Immature natural killer cell (primary cell): Measurements from ENCODE around the gene GPRC5C. TPM values are rescaled to one million over a fixed set of nuclear protein-coding genes. Genes with fewer than 3 reads are reported as not detected.
A peak's percentile ranks its signal among the peaks of the same experiment; 100 is the strongest.

Source experiments
- DNase-seq, 3 donors: peaks; one replicate each; pipeline ENCODE4 v3.0.0; 2022; ENCODE audit warnings: mixed read lengths in 1 of 3
- H3K27ac Mint-ChIP-seq, 6 donors: one replicate each; pipeline ENCODE4 v1.8.0; 2020; ENCODE audit warnings: mixed read lengths in 6 of 6, mild to moderate bottlenecking in 5 of 6, inconsistent platforms in 4 of 6, moderate library complexity in 3 of 6
- H3K27me3 Mint-ChIP-seq, 3 donors: one replicate each; pipeline ENCODE4 v1.8.0; 2020 to 2021; ENCODE audit warnings: low read depth in 3 of 3, mild to moderate bottlenecking in 3 of 3, mixed read lengths in 3 of 3, moderate library complexity in 3 of 3, inconsistent platforms in 1 of 3
- H3K36me3 Mint-ChIP-seq, 3 donors: one replicate each; pipeline ENCODE4 v1.8.0; 2020; ENCODE audit warnings: mixed read lengths in 3 of 3, inconsistent platforms in 2 of 3, mild to moderate bottlenecking in 2 of 3
- H3K4me1 Mint-ChIP-seq, 2 donors: one replicate each; pipeline ENCODE4 v1.8.0; 2020; ENCODE audit warnings: inconsistent platforms in 2 of 2, mild to moderate bottlenecking in 2 of 2, mixed read lengths in 2 of 2, moderate library complexity in 1 of 2
- H3K4me3 Mint-ChIP-seq, 5 donors: one replicate each; pipeline ENCODE4 v1.8.0; 2020; ENCODE audit warnings: mild to moderate bottlenecking in 5 of 5, mixed read lengths in 5 of 5, inconsistent platforms in 3 of 5, moderate library complexity in 3 of 5
- H3K9me3 Mint-ChIP-seq, 6 donors: one replicate each; pipeline ENCODE4 v1.8.0; 2020; ENCODE audit warnings: mild to moderate bottlenecking in 6 of 6, mixed read lengths in 6 of 6, inconsistent platforms in 4 of 6, moderate library complexity in 3 of 6
- polyA plus RNA-seq, 3 donors: library from polyadenylated mRNA; unstranded; fragments of 300-500 nt; fragmentation: Illumina TruSeq; gene quantifications; one replicate each; pipeline ENCODE4 v1.2.3, GENCODE V29; 2021

GPRC5C gene
- polyA plus RNA-seq, 3 donors from 2014 or later = 0.89 to 3.2 TPM; not detected in 1

DNA sequence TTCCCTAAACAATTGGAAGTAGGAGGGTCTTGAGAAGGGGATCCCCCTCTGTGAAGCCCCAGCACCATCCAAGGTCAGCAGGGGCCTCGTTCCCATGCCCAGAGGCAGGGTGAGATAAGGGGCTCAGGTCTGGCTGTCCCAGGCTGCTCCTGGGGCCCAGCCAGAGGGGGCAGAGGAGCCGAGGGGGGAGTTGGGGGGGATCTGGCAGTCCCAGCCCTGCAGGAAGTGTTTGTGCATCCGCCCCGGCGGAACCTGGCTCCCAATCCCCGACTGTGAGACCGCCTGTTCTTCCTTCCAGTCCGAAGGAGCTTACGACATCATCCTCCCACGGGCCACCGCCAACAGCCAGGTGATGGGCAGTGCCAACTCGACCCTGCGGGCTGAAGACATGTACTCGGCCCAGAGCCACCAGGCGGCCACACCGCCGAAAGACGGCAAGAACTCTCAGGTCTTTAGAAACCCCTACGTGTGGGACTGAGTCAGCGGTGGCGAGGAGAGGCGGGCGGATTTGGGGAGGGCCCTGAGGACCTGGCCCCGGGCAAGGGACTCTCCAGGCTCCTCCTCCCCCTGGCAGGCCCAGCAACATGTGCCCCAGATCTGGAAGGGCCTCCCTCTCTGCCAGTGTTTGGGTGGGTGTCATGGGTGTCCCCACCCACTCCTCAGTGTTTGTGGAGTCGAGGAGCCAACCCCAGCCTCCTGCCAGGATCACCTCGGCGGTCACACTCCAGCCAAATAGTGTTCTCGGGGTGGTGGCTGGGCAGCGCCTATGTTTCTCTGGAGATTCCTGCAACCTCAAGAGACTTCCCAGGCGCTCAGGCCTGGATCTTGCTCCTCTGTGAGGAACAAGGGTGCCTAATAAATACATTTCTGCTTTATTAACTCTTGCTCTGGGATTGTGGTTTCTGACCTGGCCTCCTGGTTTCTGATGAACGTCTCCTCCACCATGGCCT, 14.9 kb downstream of the GPRC5C start:
- Mint-ChIP-seq H3K36me3 (no peaks in the 10 kb centered on the region), H3K27me3 (peaks cover 2% of the 10 kb centered on the region in 3 donors), H3K9me3 (no peaks in the 10 kb centered on the region), H3K4me1 (peaks cover 0 to 3% of the 10 kb centered on the region in 2 donors), H3K27ac (peak overlapping the region in 2 of 6 donors; percentile 16 to 69), H3K4me3 (no peak overlapping the region)
- DNase-seq = no peak

- no peaks in the 10 kb centered on the region for H3K9me3 Mint-ChIP-seq
- no peak overlapping the region for H3K4me3 Mint-ChIP-seq
- no peak for DNase-seq
- H3K27me3 Mint-ChIP-seq = peaks cover 0 to 2% (median 2%) of the 10 kb centered on the region in 3 donors
- peaks cover 7% of the 10 kb centered on the region in 2 donors for H3K4me1 Mint-ChIP-seq
- no peaks in the 10 kb centered on the region for H3K36me3 Mint-ChIP-seq
- peak overlapping the region in 2 of 6 donors; percentile 16 to 69 for H3K27ac Mint-ChIP-seq
Measured at GRCh38 chr17:74447628-74448159, 15.8 kb downstream of the GPRC5C start.

DNA sequence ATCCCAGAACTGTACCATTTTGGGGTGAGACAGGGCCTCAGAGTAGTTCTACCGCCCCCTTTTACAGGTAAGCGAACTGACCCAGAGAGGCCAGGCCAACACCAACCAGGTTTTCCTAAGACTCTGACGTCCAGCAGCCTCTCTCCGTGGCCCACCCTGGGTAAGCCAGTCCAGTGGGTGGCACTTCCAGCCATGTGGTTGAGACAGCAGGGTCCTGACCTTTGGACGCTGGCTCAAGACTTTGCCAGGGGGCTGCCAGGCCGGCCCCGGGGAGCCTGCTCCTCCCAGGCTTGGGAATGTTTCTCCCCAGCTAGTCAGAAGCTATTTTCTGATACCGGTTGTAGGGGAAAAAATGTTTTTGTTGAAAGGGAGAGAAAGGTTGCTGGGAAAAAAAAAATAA, 16.9 kb downstream of the GPRC5C start:
- Mint-ChIP-seq H3K4me1 (peaks cover 10 to 12% of the 10 kb centered on the region in 2 donors), H3K27me3 (peaks cover 0 to 4% (median 2%) of the 10 kb centered on the region in 3 donors), H3K36me3 (no peaks in the 10 kb centered on the region), H3K4me3 (no peak overlapping the region), H3K9me3 (no peaks in the 10 kb centered on the region), H3K27ac (no peak overlapping the region)
- DNase-seq = no peak

DNA sequence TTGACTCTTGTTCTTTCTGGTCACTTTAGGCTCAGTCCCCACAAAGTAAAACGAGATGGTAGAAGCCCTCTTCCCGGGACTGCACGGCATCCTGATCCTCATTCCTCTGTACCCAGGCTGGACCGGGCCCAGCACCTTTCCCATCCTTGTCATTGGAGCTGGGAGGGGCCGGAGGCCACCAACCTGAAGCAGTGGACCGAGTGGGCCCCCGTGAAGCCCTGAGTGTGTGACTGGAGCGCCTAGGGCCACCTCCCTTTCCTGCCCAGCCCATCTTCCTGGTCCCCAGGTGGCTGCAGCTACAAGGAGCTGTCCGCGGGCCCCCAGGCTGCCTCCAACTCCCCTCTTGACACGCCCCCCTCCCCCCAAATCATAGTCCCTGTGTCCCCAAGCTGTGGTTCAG, 17.4 kb downstream of the GPRC5C start:
- no peak for DNase-seq
- no peaks in the 10 kb centered on the region for H3K36me3 Mint-ChIP-seq

DNA sequence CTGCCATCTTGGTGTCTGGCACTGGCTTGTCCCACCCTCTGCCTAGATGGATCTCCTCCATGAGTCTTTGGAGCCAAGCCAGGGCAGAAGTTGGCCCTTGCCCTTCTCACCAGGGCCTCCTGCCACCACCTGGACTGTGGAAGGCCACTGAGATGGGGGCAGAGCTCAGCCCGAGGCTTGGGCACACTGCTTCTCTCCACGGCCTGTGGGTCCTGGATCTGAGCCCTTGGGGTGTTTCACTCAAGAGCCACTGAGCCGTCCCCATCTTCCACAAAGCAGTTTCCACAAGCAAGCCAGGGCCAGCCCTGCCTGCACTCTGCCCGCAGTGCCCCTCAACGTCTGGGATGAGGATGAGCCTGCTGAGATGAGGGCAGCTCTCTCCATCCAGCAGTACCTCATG, 17.9 kb downstream of the GPRC5C start:
- H3K4me1 Mint-ChIP-seq = peaks cover 10 to 16% of the 10 kb centered on the region in 2 donors
- H3K27ac Mint-ChIP-seq = no peak overlapping the region
- peaks cover 0 to 4% (median 2%) of the 10 kb centered on the region in 3 donors for H3K27me3 Mint-ChIP-seq
- DNase-seq = no peak
- no peak overlapping the region for H3K4me3 Mint-ChIP-seq
- H3K36me3 Mint-ChIP-seq = no peaks in the 10 kb centered on the region
- no peaks in the 10 kb centered on the region for H3K9me3 Mint-ChIP-seq

More for the DNA sequence above, 17.4 kb downstream of the GPRC5C start:
- Mint-ChIP-seq H3K9me3 (no peaks in the 10 kb centered on the region), H3K4me3 (no peak overlapping the region), H3K27me3 (peaks cover 0 to 4% (median 2%) of the 10 kb centered on the region in 3 donors), H3K27ac (no peak overlapping the region), H3K4me1 (peaks cover 10 to 12% of the 10 kb centered on the region in 2 donors)

- peaks cover 0 to 4% (median 2%) of the 10 kb centered on the region in 3 donors for H3K27me3 Mint-ChIP-seq
- peaks cover 10 to 16% of the 10 kb centered on the region in 2 donors for H3K4me1 Mint-ChIP-seq
- no peaks in the 10 kb centered on the region for H3K36me3 Mint-ChIP-seq
- H3K27ac Mint-ChIP-seq = no peak overlapping the region
- no peak overlapping the region for H3K4me3 Mint-ChIP-seq
- no peak for DNase-seq
- no peaks in the 10 kb centered on the region for H3K9me3 Mint-ChIP-seq
Measured at GRCh38 chr17:74450231-74450630, 18.3 kb downstream of the GPRC5C start.

GRCh38 chr17:74450925-74451403, 19.1 kb downstream of the GPRC5C start:
- Mint-ChIP-seq H3K4me1 (peaks cover 10 to 18% of the 10 kb centered on the region in 2 donors), H3K4me3 (no peak overlapping the region), H3K36me3 (no peaks in the 10 kb centered on the region), H3K27me3 (peaks cover 0 to 2% (median 2%) of the 10 kb centered on the region in 3 donors), H3K27ac (no peak overlapping the region), H3K9me3 (no peaks in the 10 kb centered on the region)
- DNase-seq = no peak

- H3K4me1 Mint-ChIP-seq = peaks cover 10 to 21% of the 10 kb centered on the region in 2 donors
- no peak for DNase-seq
- no peak overlapping the region for H3K27ac Mint-ChIP-seq
- no peaks in the 10 kb centered on the region for H3K9me3 Mint-ChIP-seq
- no peak overlapping the region for H3K4me3 Mint-ChIP-seq
- H3K27me3 Mint-ChIP-seq = peaks cover 0 to 2% (median 2%) of the 10 kb centered on the region in 3 donors
- H3K36me3 Mint-ChIP-seq = no peaks in the 10 kb centered on the region
Measured at GRCh38 chr17:74451557-74451956, 19.7 kb downstream of the GPRC5C start.

DNA sequence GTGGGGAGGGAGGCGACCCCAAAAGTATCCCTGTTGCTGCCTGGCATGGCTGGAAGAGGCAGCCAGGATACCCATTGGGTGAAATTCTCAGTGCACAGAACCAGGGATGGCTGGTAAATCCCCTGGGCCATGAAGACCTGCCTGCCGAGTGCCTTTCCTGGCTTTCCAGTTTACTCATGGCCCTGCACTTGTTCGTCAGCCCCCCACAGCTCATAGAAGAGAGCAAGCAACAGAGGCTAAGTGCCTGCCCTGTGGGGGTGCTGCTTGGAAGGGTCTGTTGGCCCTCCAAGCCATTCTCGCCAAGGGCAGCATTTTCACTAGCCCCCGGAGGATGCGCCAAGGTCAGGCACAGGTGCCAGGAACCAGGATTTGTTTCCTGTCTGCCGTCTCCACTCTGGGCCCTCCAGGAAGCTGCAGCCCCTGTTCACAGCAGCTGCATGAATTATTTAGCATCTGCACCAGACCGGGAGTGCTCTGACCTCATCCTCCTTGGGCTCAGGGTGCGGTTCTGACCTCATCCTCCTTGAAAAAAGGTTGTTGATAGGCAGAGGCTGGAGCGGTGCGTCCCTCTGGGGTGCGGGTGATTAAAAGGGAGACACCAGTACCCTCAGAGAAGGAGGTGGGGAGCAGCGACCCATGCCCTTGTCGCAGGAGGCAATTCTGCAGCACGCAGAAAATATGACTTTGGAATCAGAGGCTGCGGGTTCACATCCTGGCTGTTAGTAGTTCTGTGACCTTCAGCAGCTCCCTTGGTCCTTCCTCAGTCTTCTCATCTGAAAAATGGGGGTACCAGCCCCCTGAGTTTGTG, 20.3 kb downstream of the GPRC5C start:
- Mint-ChIP-seq H3K27ac (peak overlapping the region in 1 of 6 donors; percentile 60), H3K9me3 (no peaks in the 10 kb centered on the region), H3K27me3 (peaks cover 0 to 2% (median 2%) of the 10 kb centered on the region in 3 donors), H3K36me3 (no peaks in the 10 kb centered on the region), H3K4me1 (peaks cover 15 to 22% of the 10 kb centered on the region in 2 donors), H3K4me3 (peak overlapping the region; percentile 48 to 73 (median 53))
- no peak for DNase-seq

DNA sequence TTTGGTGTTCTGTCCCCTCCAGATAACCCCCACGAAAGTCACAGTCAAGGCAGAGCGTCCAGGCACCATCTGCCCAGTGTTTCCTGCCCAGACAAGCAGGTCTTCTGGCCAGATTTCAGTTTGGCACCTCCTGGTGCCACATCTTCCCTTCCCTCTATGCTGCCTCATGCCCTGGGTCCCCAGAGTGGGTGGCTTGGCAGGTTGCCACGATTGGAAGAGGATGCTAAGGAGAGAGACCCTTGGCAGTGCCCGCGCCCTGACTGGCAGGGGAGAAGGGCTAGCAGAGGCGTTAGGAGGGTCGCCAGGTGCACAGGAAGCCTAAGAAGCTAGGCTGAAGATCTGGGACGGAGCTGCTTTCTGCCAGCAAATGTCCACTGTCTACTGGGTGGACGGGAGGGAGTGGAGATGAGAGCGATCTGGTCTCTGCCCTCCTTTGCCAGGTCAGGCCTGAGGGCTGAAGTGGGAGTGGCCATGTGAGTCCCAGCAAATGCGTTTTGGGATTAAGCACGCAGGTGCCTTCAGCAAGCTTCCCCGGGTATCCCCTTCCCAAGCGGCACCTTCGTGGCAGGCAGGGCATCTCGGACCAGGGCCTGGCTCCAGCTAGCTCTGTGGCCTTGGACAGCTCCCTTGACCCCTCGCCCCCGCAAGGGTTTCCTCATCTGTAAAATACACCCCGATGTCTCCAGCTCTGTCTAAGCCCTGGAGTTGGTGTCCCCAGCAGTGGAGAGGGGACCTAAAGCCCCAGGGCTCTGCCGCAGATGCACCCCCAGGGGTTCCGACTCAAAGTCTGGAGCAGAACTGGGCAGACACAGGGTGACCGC, 21.2 kb downstream of the GPRC5C start:
- Mint-ChIP-seq H3K9me3 (no peaks in the 10 kb centered on the region), H3K4me1 (peaks cover 24 to 28% of the 10 kb centered on the region in 2 donors), H3K27ac (peak overlapping the region in 1 of 6 donors; percentile 60), H3K27me3 (peaks cover 0 to 2% (median 0%) of the 10 kb centered on the region in 3 donors), H3K4me3 (peak overlapping the region; percentile 48 to 73 (median 53)), H3K36me3 (no peaks in the 10 kb centered on the region)
- no peak for DNase-seq

- peaks cover 0 to 2% (median 0%) of the 10 kb centered on the region in 3 donors for H3K27me3 Mint-ChIP-seq
- H3K4me3 Mint-ChIP-seq = peak overlapping the region in 2 of 5 donors; percentile 33 to 50
- H3K4me1 Mint-ChIP-seq = peaks cover 30 to 34% of the 10 kb centered on the region in 2 donors
- no peaks in the 10 kb centered on the region for H3K9me3 Mint-ChIP-seq
- H3K36me3 Mint-ChIP-seq = no peaks in the 10 kb centered on the region
- peak in 2 of 3 donors; percentile 21 to 63 for DNase-seq
- no peak overlapping the region for H3K27ac Mint-ChIP-seq
Measured at GRCh38 chr17:74453665-74454196, 21.8 kb downstream of the GPRC5C start.

GRCh38 chr17:74454197-74455024, 22.5 kb downstream of the GPRC5C start:
- peak in 2 of 3 donors; percentile 67 to 70 for DNase-seq
- Mint-ChIP-seq H3K36me3 (no peaks in the 10 kb centered on the region), H3K27ac (no peak overlapping the region), H3K9me3 (no peaks in the 10 kb centered on the region), H3K4me3 (peak overlapping the region; percentile 15 to 59 (median 44)), H3K27me3 (peaks cover 0 to 2% (median 0%) of the 10 kb centered on the region in 3 donors), H3K4me1 (peaks cover 36 to 37% of the 10 kb centered on the region in 2 donors)
